IPS-18c (cell line): Measurements from ENCODE around the gene TRABD2A.

Source experiments
- H3K4me3 ChIP-seq: 2 replicates; pipeline ENCODE4 v1.7.0; 2013; ENCODE audit warnings: low read depth, mild to moderate bottlenecking, low read length, moderate library complexity; ENCODE audit not compliant: insufficient read depth
- H3K9me3 ChIP-seq: one replicate; pipeline ENCODE4 v1.6.1; 2013; ENCODE audit warnings: mild to moderate bottlenecking, low read length, moderate library complexity; ENCODE audit not compliant: control insufficient read depth, insufficient read depth

Gene TRABD2A

GRCh38 chr2:84811839-84812431 is 68.9 kb downstream of the TRABD2A start:
- H3K4me3 ChIP-seq: no peak overlapping the region
- no peaks in the 10 kb centered on the region for H3K9me3 ChIP-seq

- H3K4me3 ChIP-seq: no peak overlapping the region
Observed at GRCh38 chr2:84808279-84808678, 72.6 kb downstream of the TRABD2A start.

DNA sequence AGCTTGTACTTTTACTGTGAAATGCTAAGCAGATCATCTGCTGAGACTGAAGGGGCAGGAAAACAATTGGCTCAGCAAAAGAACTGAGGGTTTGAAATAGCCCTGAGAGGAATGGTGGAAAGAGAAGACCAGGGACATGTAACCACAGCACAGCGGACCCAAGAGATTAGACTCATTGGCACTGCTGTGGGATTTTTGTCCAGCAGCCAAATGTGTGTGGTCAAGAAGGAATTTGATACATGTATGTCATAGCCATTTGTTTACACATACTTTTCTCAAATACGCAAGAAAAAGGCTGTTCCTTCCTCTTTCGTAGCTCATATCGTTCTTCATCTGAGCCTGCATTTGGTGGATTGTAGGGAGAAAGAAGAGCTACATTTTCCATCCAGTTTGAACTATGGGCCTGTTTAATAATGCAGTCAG is 73.8 kb downstream of the TRABD2A start:
- Histone ChIP-seq H3K9me3 (no peaks in the 10 kb centered on the region), H3K4me3 (no peak overlapping the region)

More at GRCh38 chr2:84808279-84808678, 72.6 kb downstream of the TRABD2A start:
- no peaks in the 10 kb centered on the region for H3K9me3 ChIP-seq

GRCh38 chr2:84805250-84805958 is 75.5 kb downstream of the TRABD2A start:
- Histone ChIP-seq H3K4me3 (no peak overlapping the region), H3K9me3 (no peaks in the 10 kb centered on the region)

GRCh38 chr2:84801811-84802210 is 79.1 kb downstream of the TRABD2A start:
- H3K4me3 ChIP-seq: no peak overlapping the region
- H3K9me3 ChIP-seq: no peaks in the 10 kb centered on the region

DNA sequence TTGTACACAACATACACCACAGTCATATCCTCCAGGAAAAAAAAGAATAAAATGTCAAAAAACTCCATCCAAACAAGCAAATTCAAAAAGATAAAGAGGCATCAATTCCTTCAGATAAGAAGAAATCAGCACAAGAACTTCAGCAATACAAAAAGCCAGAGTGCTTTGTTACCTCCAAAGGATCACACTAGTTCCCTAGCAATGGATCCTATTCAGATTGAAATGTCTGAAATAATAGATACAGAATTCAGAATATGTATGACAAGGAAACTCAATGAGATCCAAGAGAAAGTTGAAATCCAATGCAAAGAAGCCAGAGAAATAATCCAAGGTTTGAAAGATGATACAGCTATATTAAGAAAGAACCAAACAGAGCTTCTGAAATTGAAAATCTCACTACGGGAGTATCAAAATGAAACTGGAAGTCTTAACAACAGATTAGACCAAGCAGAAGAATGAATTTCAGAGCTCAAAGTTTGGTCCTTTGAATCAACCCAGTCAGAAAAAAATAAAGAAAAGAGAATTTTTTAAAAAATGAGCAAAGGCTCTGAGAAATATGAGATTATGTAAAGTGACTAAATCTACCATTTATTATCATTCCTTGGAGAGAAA is 80.6 kb downstream of the TRABD2A start:
- Histone ChIP-seq H3K4me3 (no peak overlapping the region), H3K9me3 (no peaks in the 10 kb centered on the region)

GRCh38 chr2:84799772-84800171 is 81.1 kb downstream of the TRABD2A start:
- Histone ChIP-seq H3K4me3 (no peak overlapping the region), H3K9me3 (no peaks in the 10 kb centered on the region)

- no peak overlapping the region for H3K4me3 ChIP-seq
- H3K9me3 ChIP-seq: no peaks in the 10 kb centered on the region
Observed at GRCh38 chr2:84797271-84797670, 83.6 kb downstream of the TRABD2A start.

- Histone ChIP-seq H3K4me3 (no peak overlapping the region), H3K9me3 (no peaks in the 10 kb centered on the region)
Observed at GRCh38 chr2:84796798-84797197, 84.1 kb downstream of the TRABD2A start.

DNA sequence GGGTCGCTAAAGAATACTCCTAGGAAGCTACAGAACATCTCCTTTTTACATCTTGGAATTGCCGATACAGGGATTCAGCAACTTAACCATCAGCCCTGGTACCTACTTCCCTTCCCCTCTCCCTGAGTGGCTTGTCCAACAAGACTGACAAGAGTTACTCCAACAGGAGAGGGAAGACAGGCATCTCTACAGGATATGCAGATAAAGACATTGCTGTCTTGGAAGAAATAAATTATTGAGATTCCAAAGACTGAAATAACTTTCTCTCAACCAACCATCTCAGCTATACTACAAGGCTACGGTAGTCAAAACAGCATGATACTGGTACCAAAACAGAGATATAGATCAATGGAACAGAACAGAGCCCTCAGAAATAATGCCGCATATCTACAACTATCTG is 87.2 kb downstream of the TRABD2A start:
- H3K4me3 ChIP-seq: no peak overlapping the region

GRCh38 chr2:84792856-84793522 is 87.9 kb downstream of the TRABD2A start:
- H3K4me3 ChIP-seq: no peak overlapping the region
- H3K9me3 ChIP-seq: no peaks in the 10 kb centered on the region

More for the DNA sequence above, 87.2 kb downstream of the TRABD2A start:
- no peaks in the 10 kb centered on the region for H3K9me3 ChIP-seq

DNA sequence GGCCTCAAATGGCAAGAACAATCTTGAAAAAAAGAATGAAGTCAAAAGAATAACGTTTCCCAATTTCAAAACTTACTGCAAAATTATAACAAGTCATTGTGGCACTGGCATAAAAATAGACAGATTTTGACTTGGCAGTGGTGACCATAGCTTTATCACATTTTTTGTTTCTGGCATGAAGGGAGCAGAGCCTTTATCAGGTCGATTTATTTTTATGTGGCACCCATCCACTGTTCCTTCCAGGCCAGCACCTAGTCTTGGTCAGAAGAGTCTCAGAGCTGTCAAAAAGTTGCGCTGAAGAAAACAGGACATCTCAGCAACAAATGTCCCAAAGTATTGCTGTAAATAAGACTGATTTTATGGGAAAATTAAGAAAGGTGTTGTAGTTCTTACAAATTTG is 92.4 kb downstream of the TRABD2A start:
- no peak overlapping the region for H3K4me3 ChIP-seq
- H3K9me3 ChIP-seq: no peaks in the 10 kb centered on the region

GRCh38 chr2:84788027-84788426 is 92.9 kb downstream of the TRABD2A start:
- no peak overlapping the region for H3K4me3 ChIP-seq
- no peaks in the 10 kb centered on the region for H3K9me3 ChIP-seq

DNA sequence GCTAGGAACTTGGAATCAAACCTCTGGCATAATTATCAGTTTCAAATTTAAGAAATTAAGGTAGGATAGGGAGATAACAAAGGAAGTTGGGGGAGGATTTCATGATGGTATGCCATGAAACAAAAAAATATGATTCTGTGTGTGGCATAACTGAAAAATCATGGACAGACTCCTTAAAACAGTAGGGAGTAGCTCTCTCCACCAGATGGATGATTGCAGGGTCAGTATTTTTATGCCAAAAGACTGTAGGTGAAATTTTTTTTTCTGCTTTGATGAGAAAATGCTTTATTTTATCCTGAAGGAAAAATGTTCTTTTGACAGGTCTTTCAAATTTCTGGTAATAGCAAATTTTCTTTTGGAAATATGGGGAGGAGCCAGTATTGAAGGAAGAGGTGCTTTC is 94.3 kb downstream of the TRABD2A start:
- Histone ChIP-seq H3K4me3 (no peak overlapping the region), H3K9me3 (no peaks in the 10 kb centered on the region)

DNA sequence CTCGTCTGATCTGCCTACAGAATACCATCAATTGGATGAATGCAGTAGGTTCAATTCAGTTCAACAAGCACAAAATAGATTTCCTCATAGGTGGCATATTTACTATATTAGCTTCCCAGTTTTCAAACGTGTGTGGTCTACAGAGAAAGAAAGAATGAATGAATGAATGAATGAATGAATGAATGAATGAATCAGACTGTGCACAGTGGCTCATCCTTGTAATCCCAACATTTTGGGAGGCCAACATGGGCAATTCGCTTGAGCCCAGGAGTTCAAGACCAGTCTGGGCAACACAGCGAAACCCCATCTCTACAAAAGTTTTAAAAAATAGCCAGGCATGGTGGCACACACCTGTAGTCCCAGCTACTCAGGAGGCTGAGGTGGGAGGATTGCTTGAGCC is 94.9 kb downstream of the TRABD2A start:
- H3K9me3 ChIP-seq: no peaks in the 10 kb centered on the region
- no peak overlapping the region for H3K4me3 ChIP-seq

- H3K4me3 ChIP-seq: no peak overlapping the region
- no peaks in the 10 kb centered on the region for H3K9me3 ChIP-seq
Observed at GRCh38 chr2:84782717-84783442, 98.0 kb downstream of the TRABD2A start.

GRCh38 chr2:84781942-84782716 is 98.8 kb downstream of the TRABD2A start:
- Histone ChIP-seq H3K9me3 (no peaks in the 10 kb centered on the region), H3K4me3 (no peak overlapping the region)
